Smooth muscle cell (in vitro differentiated cells): ENCODE measurements around the gene CAPN11. TPM values are rescaled to one million over a fixed set of nuclear protein-coding genes. Genes with fewer than 3 reads are reported as not detected.

Source experiments
- DNase-seq: peaks from one replicate; lab custom pipeline; 2025; ENCODE audit not compliant: unreplicated experiment; lab: John Stamatoyannopoulos, UW
- H2AFZ ChIP-seq: fragments of 200-600 bp; sonication (generic); 2 replicates; pipeline ENCODE4 v1.6.0; 2016; ENCODE audit warnings: antibody characterized with exemption, low read depth, mild to moderate bottlenecking
- H3F3A ChIP-seq: fragments of 200-600 bp; sonication (generic); 2 replicates; pipeline ENCODE4 v1.6.0; 2017; ENCODE audit warnings: antibody characterized with exemption, low read depth
- H3K27ac ChIP-seq: fragments of 200-600 bp; sonication (generic); 2 replicates; pipeline ENCODE4 v1.5.1; 2016; ENCODE audit warnings: low read depth, mild to moderate bottlenecking
- H3K27me3 ChIP-seq: fragments of 200-600 bp; sonication (generic); 2 replicates; pipeline ENCODE4 v1.6.1; 2016; ENCODE audit warnings: low read depth, mild to moderate bottlenecking
- H3K36me3 ChIP-seq: fragments of 200-600 bp; sonication (generic); 2 replicates; pipeline ENCODE4 v1.5.1; 2016; ENCODE audit warnings: low read depth
- H3K4me1 ChIP-seq: fragments of 200-600 bp; sonication (generic); 2 replicates; pipeline ENCODE4 v1.5.1; 2016; ENCODE audit warnings: low read depth
- H3K4me2 ChIP-seq: fragments of 200-600 bp; sonication (generic); 2 replicates; pipeline ENCODE4 v1.6.0; 2016; ENCODE audit warnings: mild to moderate bottlenecking
- H3K4me3 ChIP-seq: fragments of 200-600 bp; sonication (generic); 2 replicates; pipeline ENCODE4 v1.5.1; 2016; ENCODE audit warnings: mild to moderate bottlenecking
- H3K79me2 ChIP-seq: fragments of 200-600 bp; sonication (generic); 2 replicates; pipeline ENCODE4 v1.6.0; 2016; ENCODE audit warnings: low read depth, mild to moderate bottlenecking
- H3K9ac ChIP-seq: fragments of 200-600 bp; sonication (generic); 2 replicates; pipeline ENCODE4 v1.6.0; 2016; ENCODE audit warnings: low read depth
- H3K9me3 ChIP-seq: fragments of 200-600 bp; sonication (generic); replicated peaks from 2 replicates; pipeline ENCODE4 v1.5.1; 2016; ENCODE audit warnings: low read depth
- H4K20me1 ChIP-seq: fragments of 200-600 bp; sonication (generic); 2 replicates; pipeline ENCODE4 v1.6.0; 2016; ENCODE audit warnings: low read depth
- WGBS: methylation state at CpG from one replicate; pipeline ENCODE4 v1.1.7; 2016; ENCODE audit warnings: low lambda C conversion rate; 5-methylcytosine and 5-hydroxymethylcytosine counted together
- polyA plus RNA-seq: library from polyadenylated mRNA; unstranded; fragments of >200 nt; fragmentation: Nextera tagmentation; extraction: Ambion mirVana; gene quantifications from 2 replicates; pipeline ENCODE4 v1.2.1, GENCODE V29; 2016
- total RNA-seq: library from RNA; depleted of rRNA; stranded (reverse); fragments of >200 nt; gene quantifications from 2 replicates; pipeline ENCODE4 v1.2.3, GENCODE V29; 2014
- TF ChIP-seq, protein P1 (sequence below): fragments of 200-600 bp; sonication (generic); IDR thresholded peaks from 2 replicates; pipeline ENCODE4 v1.5.1; 2017; ENCODE audit warnings: borderline replicate concordance, mild to moderate bottlenecking, antibody characterized with exemption; ENCODE audit not compliant: insufficient read depth, poor library complexity, severe bottlenecking

The CAPN11 gene
- total and polyA plus RNA-seq, 2 experiments from 2014 or later, result 0.31 TPM; not detected in 1

- H3K4me1 ChIP-seq, result peaks cover 33% of the 10 kb centered on the region
- H3K36me3 ChIP-seq, result no peaks in the 10 kb centered on the region
- TF ChIP-seq, protein P1, sequence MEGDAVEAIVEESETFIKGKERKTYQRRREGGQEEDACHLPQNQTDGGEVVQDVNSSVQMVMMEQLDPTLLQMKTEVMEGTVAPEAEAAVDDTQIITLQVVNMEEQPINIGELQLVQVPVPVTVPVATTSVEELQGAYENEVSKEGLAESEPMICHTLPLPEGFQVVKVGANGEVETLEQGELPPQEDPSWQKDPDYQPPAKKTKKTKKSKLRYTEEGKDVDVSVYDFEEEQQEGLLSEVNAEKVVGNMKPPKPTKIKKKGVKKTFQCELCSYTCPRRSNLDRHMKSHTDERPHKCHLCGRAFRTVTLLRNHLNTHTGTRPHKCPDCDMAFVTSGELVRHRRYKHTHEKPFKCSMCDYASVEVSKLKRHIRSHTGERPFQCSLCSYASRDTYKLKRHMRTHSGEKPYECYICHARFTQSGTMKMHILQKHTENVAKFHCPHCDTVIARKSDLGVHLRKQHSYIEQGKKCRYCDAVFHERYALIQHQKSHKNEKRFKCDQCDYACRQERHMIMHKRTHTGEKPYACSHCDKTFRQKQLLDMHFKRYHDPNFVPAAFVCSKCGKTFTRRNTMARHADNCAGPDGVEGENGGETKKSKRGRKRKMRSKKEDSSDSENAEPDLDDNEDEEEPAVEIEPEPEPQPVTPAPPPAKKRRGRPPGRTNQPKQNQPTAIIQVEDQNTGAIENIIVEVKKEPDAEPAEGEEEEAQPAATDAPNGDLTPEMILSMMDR, result no peak
- H2AFZ ChIP-seq, result no peak overlapping the region
- H3F3A ChIP-seq, result no peaks in the 10 kb centered on the region
- peaks cover 53% of the 10 kb centered on the region for H3K79me2 ChIP-seq
- no peak overlapping the region for H3K4me3 ChIP-seq
- no peaks in the 10 kb centered on the region for H3K9me3 ChIP-seq
- peaks cover 52% of the 10 kb centered on the region for H4K20me1 ChIP-seq
- no peak for DNase-seq
- H3K9ac ChIP-seq, result no peak overlapping the region
- H3K27me3 ChIP-seq, result no peaks in the 10 kb centered on the region
- H3K27ac ChIP-seq, result no peak overlapping the region
- 78% methylated on average over 2 of the region's 2 CpGs for WGBS
- H3K4me2 ChIP-seq, result no peak overlapping the region
Measured at GRCh38 chr6:44129841-44130322, 28.7 kb upstream of the CAPN11 start.

- no peak overlapping the region for H3K9ac ChIP-seq
- H3K4me3 ChIP-seq, result no peak overlapping the region
- peaks cover 41% of the 10 kb centered on the region for H4K20me1 ChIP-seq
- peaks cover 35% of the 10 kb centered on the region for H3K79me2 ChIP-seq
- H3K36me3 ChIP-seq, result no peaks in the 10 kb centered on the region
- TF ChIP-seq, protein P1, result no peak
- peaks cover 18% of the 10 kb centered on the region for H3K4me1 ChIP-seq
- no peaks in the 10 kb centered on the region for H3K27me3 ChIP-seq
- H3K27ac ChIP-seq, result no peak overlapping the region
- H3K4me2 ChIP-seq, result no peak overlapping the region
- WGBS, result 97% methylated on average over 2 of the region's 2 CpGs
- no peaks in the 10 kb centered on the region for H3F3A ChIP-seq
- H3K9me3 ChIP-seq, result no peaks in the 10 kb centered on the region
- H2AFZ ChIP-seq, result no peak overlapping the region
- DNase-seq, result no peak
Measured at GRCh38 chr6:44131892-44132291, 26.7 kb upstream of the CAPN11 start.

DNA sequence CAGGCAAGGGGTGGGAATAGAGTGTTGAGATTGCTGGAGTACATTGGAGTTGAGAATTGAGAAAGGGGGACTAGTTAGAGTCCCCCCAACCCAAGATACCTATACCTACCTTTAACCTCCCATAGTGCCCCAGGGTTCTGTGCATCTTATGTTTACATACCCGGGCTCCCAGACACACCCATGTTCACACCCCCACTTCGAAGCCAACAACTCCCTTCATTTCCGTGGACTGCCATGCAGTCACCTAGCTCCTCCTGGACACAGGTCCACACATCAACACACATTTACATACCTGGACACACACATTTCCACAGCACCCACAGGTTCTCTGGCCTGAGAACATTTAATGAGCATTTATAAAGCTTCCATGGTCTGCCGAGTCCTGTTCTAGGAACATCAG, 26.1 kb upstream of the CAPN11 start:
- H3K36me3 ChIP-seq, result no peaks in the 10 kb centered on the region
- no peak overlapping the region for H2AFZ ChIP-seq
- no peak overlapping the region for H3K9ac ChIP-seq
- no peak for DNase-seq
- H3F3A ChIP-seq, result no peaks in the 10 kb centered on the region
- peaks cover 45% of the 10 kb centered on the region for H4K20me1 ChIP-seq
- H3K79me2 ChIP-seq, result peaks cover 34% of the 10 kb centered on the region
- H3K27me3 ChIP-seq, result no peaks in the 10 kb centered on the region
- H3K4me2 ChIP-seq, result no peak overlapping the region
- H3K4me1 ChIP-seq, result peaks cover 18% of the 10 kb centered on the region
- 93% methylated on average over 4 of the region's 4 CpGs for WGBS
- TF ChIP-seq, protein P1, result no peak
- no peak overlapping the region for H3K27ac ChIP-seq
- no peak overlapping the region for H3K4me3 ChIP-seq
- no peaks in the 10 kb centered on the region for H3K9me3 ChIP-seq
